ENCODE results near the gene NADSYN1. TPM values are rescaled to one million over a fixed set of nuclear protein-coding genes. Genes with fewer than 3 reads are reported as not detected.

The NADSYN1 gene
- total RNA-seq, 8 experiments from 2014 or later: 20.3 to 120 (median 37.1) TPM

GRCh38 chr11:71423181-71423790 is 29.7 kb upstream of the NADSYN1 start:
- ATAC-seq (replicated peaks in 6 of 8): no peak
- Histone ChIP-seq H3K27ac (no peak overlapping the region), H3K4me1 (replicated peaks in 1 of 2) (no peaks in the 10 kb centered on the region), H3K4me3 (no peak overlapping the region)
- in situ Hi-C loops (cut with MboI; ENCODE audit: low pct_unique_long_range_greater_than_20kb in 2 of 9, low sequenced_read_pairs in 9 of 9, unreplicated experiment in 9 of 9): loop anchor here in 2 of 9 experiments (25.0 kb wide), 2 partner anchors 111 to 611 kb away; no protein-coding TSS in a partner anchor
- 50 to 94% (median 83%) methylated on average over 1 to 7 of the region's 7 CpGs; no CpG with 5 or more reads in 1 of the 10 experiments for WGBS, 10 experiments

DNA sequence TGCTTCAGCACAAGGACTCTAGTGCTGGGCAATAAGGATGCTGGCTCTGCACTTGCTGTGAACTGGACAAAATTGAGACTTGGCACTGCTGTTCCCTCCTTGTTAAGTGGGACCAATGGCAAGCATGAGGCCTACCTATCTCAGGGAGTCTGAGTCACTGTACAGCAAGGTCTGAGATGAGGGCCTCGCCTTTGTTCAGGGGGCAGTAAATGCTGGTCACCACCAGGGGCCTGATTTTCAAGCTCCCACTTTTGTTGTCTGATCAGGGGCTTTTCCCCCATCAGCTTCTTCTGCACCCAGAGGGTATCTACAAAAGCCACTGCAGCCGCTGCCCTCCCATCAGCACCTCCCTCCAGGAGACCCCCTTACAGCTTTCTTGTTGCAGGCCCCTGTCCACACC is 27.6 kb upstream of the NADSYN1 start:
- in situ Hi-C loops (cut with MboI; ENCODE audit: low pct_unique_long_range_greater_than_20kb in 2 of 9, low sequenced_read_pairs in 9 of 9, unreplicated experiment in 9 of 9): loop anchor here in 1 of 9 experiments (25.0 kb wide), 1 partner anchor 963 kb away; no protein-coding TSS in a partner anchor
- H3K27ac ChIP-seq: no peak overlapping the region
- H3K4me1 ChIP-seq (replicated peaks in 1 of 2): no peaks in the 10 kb centered on the region
- 67 to 82% (median 80%) methylated on average over 1 to 2 of the region's 2 CpGs; no CpG with 5 or more reads in 7 of the 10 experiments for whole genome bisulfite sequencing, 10 experiments
- peak in 1 of 8 experiments; percentile 53 for ATAC-seq (replicated peaks in 6 of 8)
- H3K4me3 ChIP-seq: no peak overlapping the region

DNA sequence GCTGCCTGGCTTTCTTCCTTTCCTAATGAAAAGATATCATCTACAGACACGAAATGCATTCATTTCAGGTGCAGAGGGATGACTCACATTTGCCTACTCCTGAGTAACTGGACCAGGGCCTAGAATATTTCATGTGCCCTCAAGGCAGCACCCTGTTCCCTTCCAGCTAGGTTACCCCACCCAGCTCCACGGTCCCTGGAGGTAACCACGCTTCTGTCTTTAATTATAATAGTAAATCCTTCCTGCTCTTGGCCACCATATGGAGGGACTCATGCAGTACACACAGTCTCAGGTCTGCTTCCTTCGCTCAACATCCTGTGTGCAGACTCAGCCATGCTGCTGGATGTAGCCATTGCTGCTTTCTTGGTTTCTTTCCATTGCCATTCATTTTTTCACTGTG is 27.1 kb upstream of the NADSYN1 start:
- in situ Hi-C loops (cut with MboI; ENCODE audit: low pct_unique_long_range_greater_than_20kb in 2 of 9, low sequenced_read_pairs in 9 of 9, unreplicated experiment in 9 of 9): loop anchor here in 1 of 9 experiments (25.0 kb wide), 1 partner anchor 964 kb away; no protein-coding TSS in a partner anchor

DNA sequence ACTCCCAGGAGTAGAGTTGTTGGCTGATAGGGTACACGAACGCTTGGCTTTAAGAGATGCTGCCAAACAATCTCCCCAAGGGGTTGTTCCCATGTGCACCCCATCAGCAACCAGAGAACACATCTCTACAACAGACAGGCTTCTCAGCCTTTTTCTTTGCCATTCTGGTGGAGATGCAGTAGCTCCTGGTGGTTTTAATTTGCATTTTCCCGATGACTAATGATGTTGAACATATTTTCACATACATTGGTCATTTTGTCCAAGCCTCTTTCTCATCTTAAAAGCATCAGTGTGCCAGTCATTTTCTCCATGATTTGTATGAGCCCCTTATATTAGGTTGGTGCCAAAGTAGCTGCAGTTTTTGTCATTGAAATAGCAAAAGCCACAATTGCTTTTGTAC is 26.6 kb upstream of the NADSYN1 start:
- Histone ChIP-seq H3K4me3 (no peak overlapping the region), H3K4me1 (replicated peaks in 1 of 2) (no peaks in the 10 kb centered on the region), H3K27ac (no peak overlapping the region)
- ATAC-seq (replicated peaks in 6 of 8): peak in 3 of 8 experiments; percentile 9 to 62 (median 59)
- 0 to 100% (median 82%) methylated on average over 1 to 3 of the region's 3 CpGs; no CpG with 5 or more reads in 3 of the 10 experiments for WGBS, 10 experiments
- in situ Hi-C loops (cut with MboI; ENCODE audit: low pct_unique_long_range_greater_than_20kb in 2 of 9, low sequenced_read_pairs in 9 of 9, unreplicated experiment in 9 of 9): loop anchor here in 1 of 9 experiments (25.0 kb wide), 1 partner anchor 964 kb away; no protein-coding TSS in a partner anchor

More for the DNA sequence above, 27.1 kb upstream of the NADSYN1 start:
- Histone ChIP-seq H3K4me1 (replicated peaks in 1 of 2) (no peaks in the 10 kb centered on the region), H3K27ac (no peak overlapping the region), H3K4me3 (no peak overlapping the region)
- peak in 3 of 8 experiments; percentile 59 to 83 (median 76) for ATAC-seq (replicated peaks in 6 of 8)
- 0 to 100% (median 84%) methylated on average over 1 to 4 of the region's 4 CpGs; no CpG with 5 or more reads in 2 of the 10 experiments for WGBS, 10 experiments

DNA sequence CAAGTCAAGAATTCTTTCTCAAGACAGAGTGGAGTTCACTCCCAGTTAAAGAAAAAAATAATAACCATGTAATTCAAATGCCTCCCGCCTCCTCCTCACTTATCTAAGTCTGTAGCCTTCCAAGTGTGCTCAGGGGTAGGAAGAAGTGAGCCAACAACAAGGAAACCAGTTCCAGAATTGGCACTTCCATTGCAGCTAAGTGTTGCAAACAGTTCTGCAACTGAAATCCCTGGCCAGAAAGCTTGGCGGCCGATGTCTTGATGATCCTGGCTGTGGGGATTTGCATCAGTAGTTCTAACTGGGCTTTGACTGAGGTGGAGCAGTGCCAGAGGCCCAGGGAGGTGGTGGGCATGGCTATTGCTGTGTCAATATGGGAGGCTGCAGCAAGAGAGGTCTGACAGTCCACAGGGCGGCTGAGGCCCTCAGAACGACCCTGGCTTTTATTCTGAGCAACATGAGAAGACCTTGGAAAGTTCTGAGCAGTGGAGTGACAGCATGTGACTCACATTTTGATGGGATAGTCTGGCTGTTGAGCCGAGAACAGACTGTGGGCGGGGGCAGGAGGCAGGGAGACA is 24.1 kb upstream of the NADSYN1 start:
- H3K4me1 ChIP-seq (replicated peaks in 1 of 2): no peaks in the 10 kb centered on the region
- H3K27ac ChIP-seq: no peak overlapping the region
- in situ Hi-C loops (cut with MboI; ENCODE audit: low pct_unique_long_range_greater_than_20kb in 2 of 9, low sequenced_read_pairs in 9 of 9, unreplicated experiment in 9 of 9): loop anchor here in 1 of 9 experiments (25.0 kb wide), 1 partner anchor 967 kb away; no protein-coding TSS in a partner anchor
- peak in 1 of 8 experiments; percentile 1 for ATAC-seq (replicated peaks in 6 of 8)
- no peak overlapping the region for H3K4me3 ChIP-seq
- 11 to 85% (median 75%) methylated on average over 1 to 5 of the region's 7 CpGs; no CpG with 5 or more reads in 4 of the 10 experiments for WGBS, 10 experiments

DNA sequence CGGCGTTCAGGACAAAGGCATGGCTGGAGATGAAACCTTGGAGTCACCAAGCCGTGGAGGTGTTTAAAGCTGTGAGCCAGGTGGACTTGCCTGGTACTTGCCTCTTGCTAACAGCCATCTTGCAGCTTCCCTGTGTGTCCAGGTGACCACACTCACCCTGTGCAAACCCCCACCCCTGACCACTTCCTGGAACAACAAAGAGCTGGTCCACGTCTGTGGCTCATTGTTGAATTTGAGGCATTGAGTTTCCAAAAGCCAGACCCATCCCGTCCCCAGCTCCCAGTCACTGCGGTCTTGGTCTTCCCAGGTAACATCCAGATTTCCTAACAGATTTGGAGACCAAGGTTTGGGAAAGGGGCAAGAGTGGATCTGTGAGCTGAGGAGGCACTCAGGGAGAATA is 23.3 kb upstream of the NADSYN1 start:
- ATAC-seq (replicated peaks in 6 of 8): no peak
- in situ Hi-C loops (cut with MboI; ENCODE audit: low pct_unique_long_range_greater_than_20kb in 2 of 9, low sequenced_read_pairs in 9 of 9, unreplicated experiment in 9 of 9): loop anchor here in 1 of 9 experiments (25.0 kb wide), 1 partner anchor 967 kb away; no protein-coding TSS in a partner anchor
- Histone ChIP-seq H3K4me1 (replicated peaks in 1 of 2) (no peaks in the 10 kb centered on the region), H3K27ac (no peak overlapping the region), H3K4me3 (no peak overlapping the region)
- WGBS, 10 experiments: 79 to 100% (median 85%) methylated on average over 1 to 6 of the region's 6 CpGs; no CpG with 5 or more reads in 5 of the 10 experiments

DNA sequence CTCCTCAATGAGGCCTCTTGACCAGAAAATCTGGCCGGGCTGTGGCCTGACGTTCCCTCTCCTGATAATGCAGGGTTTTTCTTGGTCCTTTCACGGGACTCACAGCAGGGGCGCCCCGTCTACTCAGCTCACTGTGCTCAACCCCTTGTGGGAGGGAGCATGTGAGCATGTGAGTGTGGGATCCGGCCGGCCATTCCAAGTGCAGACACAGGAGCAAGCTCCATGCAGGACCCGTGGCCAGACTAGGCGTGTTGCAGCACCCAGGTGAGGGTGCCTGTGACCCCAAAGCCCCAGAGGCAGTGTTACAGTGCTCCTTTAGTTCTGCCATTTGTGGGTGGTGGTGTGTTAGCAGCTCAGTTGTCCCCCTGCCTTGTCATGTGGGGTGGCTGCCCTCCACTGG is 22.8 kb upstream of the NADSYN1 start:
- no peak for ATAC-seq (replicated peaks in 6 of 8)
- Histone ChIP-seq H3K4me1 (replicated peaks in 1 of 2) (no peaks in the 10 kb centered on the region), H3K27ac (no peak overlapping the region), H3K4me3 (no peak overlapping the region)
- in situ Hi-C loops (cut with MboI; ENCODE audit: low pct_unique_long_range_greater_than_20kb in 2 of 9, low sequenced_read_pairs in 9 of 9, unreplicated experiment in 9 of 9): loop anchor here in 1 of 9 experiments (25.0 kb wide), 1 partner anchor 968 kb away; no protein-coding TSS in a partner anchor
- WGBS, 10 experiments: 40 to 83% (median 81%) methylated on average over 1 to 5 of the region's 9 CpGs; no CpG with 5 or more reads in 7 of the 10 experiments

- ATAC-seq (replicated peaks in 6 of 8): no peak
- 60 to 100% (median 70%) methylated on average over 1 to 7 of the region's 7 CpGs; no CpG with 5 or more reads in 3 of the 10 experiments for WGBS, 10 experiments
- no peak overlapping the region for H3K27ac ChIP-seq
- no peaks in the 10 kb centered on the region for H3K4me1 ChIP-seq (replicated peaks in 1 of 2)
- no peak overlapping the region for H3K4me3 ChIP-seq
- in situ Hi-C loops (cut with MboI; ENCODE audit: low pct_unique_long_range_greater_than_20kb in 2 of 9, low sequenced_read_pairs in 9 of 9, unreplicated experiment in 9 of 9): loop anchor here in 1 of 9 experiments (25.0 kb wide), 1 partner anchor 969 kb away; no protein-coding TSS in a partner anchor
Measured at GRCh38 chr11:71431271-71431670, 21.7 kb upstream of the NADSYN1 start.

DNA sequence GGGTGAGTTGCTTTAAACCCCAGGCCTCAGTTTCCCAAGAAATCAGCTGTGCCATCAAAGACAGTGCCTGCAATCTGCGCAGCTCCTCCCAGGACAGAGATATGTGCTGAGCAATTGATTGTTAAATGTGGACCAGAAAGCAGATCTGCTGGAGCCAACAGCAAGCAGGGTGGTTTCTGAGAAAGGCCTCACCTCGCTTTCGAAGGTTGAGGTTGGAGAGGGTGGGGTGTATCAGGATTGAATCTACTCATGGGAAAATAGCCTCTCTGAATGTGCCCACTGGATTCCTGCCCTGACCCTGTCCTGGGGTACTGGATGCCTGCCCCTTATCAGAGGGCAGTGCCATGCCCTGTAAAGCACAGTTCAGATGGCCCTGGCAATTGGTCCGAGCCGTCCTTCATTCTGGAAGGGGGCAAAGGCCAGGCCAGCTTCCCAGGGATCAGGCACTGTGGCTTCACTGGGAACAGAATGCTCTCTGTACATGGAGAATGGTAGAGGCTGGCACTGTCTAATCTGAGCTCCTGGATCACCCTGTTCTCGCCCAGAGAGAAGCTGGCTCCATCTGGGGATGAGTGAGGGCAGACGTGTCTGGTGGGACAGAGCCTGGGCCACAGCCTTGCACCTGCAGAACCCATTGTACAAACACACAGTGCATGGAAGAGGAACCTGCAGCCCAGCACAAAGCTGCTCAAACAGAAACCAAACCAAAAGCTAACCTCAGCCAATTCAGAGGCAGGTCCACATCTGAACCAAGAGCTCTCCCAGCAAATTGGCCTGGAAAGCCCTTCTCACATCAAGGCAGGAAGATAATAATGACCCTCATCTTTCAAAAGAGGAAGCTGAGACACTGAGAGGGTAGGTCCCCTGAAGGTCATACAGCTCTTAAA is 20.0 kb upstream of the NADSYN1 start:
- H3K27ac ChIP-seq: no peak overlapping the region

DNA sequence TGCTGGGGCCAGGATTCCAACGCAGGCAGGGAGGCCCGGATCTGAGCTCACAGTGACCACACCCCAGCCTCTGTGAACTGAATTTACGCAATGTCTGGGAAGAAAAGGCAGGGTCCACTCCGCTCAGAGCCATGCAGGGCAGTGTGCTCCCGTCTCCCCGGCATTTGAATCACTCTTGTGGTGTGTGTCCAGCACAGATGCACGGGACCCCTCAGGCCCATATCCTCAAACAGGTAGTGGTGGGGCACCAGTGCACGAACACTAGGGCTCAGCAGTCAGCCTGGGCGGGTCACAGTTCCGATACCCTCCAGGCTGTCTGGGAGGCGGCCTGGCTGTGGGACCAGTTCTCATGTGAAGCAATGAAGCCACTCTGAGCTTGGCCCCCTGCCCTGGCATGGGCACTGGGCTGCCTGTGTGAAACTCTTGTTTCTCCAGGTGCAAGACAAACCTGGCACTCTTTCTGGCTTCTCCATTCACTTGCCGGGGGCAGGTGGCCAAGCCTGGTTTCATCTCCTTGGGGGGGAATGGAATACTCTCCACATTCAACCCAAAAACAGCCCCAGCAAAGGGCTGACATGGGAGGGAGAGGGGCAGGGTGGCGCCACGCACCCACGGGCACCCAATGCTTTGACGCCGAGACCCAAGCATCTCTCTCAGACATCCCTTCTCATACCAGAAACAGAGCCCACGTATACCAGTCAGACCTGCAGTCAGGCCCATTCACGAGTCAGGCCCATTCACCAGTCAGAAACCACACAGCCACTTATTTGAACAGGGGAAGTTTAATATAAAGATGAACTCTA is 19.2 kb upstream of the NADSYN1 start:
- H3K27ac ChIP-seq: no peak overlapping the region
- no peak overlapping the region for H3K4me3 ChIP-seq
- ATAC-seq (replicated peaks in 6 of 8): peak; percentile 29 to 95 (median 59)
- in situ Hi-C loops (cut with MboI; ENCODE audit: low pct_unique_long_range_greater_than_20kb in 2 of 9, low sequenced_read_pairs in 9 of 9, unreplicated experiment in 9 of 9): loop anchor here in 1 of 9 experiments (25.0 kb wide), 1 partner anchor 972 kb away; no protein-coding TSS in a partner anchor
- H3K4me1 ChIP-seq (replicated peaks in 1 of 2): no peaks in the 10 kb centered on the region
- 40 to 100% (median 91%) methylated on average over 1 to 10 of the region's 19 CpGs; no CpG with 5 or more reads in 4 of the 10 experiments for WGBS, 10 experiments

More for the DNA sequence above, 20.0 kb upstream of the NADSYN1 start:
- peak in 5 of 8 experiments; percentile 4 to 34 (median 20) for ATAC-seq (replicated peaks in 6 of 8)
- H3K4me3 ChIP-seq: no peak overlapping the region
- in situ Hi-C loops (cut with MboI; ENCODE audit: low pct_unique_long_range_greater_than_20kb in 2 of 9, low sequenced_read_pairs in 9 of 9, unreplicated experiment in 9 of 9): loop anchor here in 1 of 9 experiments (25.0 kb wide), 1 partner anchor 971 kb away; no protein-coding TSS in a partner anchor
- 90 to 100% (median 100%) methylated on average over 1 to 3 of the region's 7 CpGs; no CpG with 5 or more reads in 5 of the 10 experiments for WGBS, 10 experiments
- no peaks in the 10 kb centered on the region for H3K4me1 ChIP-seq (replicated peaks in 1 of 2)

- in situ Hi-C loops (cut with MboI; ENCODE audit: low pct_unique_long_range_greater_than_20kb in 2 of 9, low sequenced_read_pairs in 9 of 9, unreplicated experiment in 9 of 9): loop anchor here in 1 of 9 experiments (25.0 kb wide), 1 partner anchor 972 kb away; no protein-coding TSS in a partner anchor
- no peaks in the 10 kb centered on the region for H3K4me1 ChIP-seq (replicated peaks in 1 of 2)
- no peak overlapping the region for H3K4me3 ChIP-seq
- WGBS, 10 experiments: 67 to 100% (median 92%) methylated on average over 3 to 12 of the region's 18 CpGs; no CpG with 5 or more reads in 6 of the 10 experiments
- no peak for ATAC-seq (replicated peaks in 6 of 8)
- no peak overlapping the region for H3K27ac ChIP-seq
Measured at GRCh38 chr11:71434576-71435130, 18.4 kb upstream of the NADSYN1 start.

All from motor neuron (in vitro differentiated cells).